ENCODE data around the gene KLHL22.

KLHL22 gene

DNA sequence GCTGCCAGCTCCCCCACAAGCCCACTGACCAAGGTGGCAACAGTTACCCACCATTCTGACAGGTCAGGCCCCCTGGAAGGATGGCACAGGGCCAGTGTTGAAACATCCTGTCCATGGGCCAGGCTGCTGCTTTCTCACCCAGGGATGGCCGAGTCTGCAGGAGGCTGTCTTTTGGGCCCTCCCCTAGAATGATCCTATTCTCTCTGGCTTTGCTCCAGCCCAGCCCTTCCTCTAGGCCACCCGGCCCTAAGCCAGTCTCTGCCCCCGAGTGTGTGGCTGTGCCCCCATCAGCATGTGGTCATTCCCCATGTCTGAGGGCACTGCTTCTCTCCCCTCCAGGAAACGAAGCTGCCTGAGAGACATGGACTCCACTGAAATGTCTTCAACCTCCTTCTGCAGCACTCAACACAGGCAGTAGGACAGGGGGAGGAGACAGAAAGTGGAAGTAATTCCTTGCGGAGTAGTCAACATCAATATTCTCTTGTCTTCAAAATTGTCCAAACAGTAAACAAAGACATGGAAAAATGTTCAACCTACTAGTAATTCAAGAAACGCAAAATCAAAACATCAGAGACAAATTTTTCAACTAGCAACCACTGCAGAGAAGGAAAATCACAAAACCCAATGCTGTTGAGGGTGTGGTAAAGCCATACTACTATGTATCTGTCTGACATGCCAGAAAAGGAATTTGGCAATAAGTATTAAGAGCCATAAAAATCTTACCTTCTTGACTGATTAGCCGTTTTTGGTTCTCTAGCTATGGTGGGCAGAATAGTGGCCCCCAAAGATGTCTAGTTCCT lies 52.9 kb downstream of the KLHL22 start:
- DNase-seq, result no peak

DNA sequence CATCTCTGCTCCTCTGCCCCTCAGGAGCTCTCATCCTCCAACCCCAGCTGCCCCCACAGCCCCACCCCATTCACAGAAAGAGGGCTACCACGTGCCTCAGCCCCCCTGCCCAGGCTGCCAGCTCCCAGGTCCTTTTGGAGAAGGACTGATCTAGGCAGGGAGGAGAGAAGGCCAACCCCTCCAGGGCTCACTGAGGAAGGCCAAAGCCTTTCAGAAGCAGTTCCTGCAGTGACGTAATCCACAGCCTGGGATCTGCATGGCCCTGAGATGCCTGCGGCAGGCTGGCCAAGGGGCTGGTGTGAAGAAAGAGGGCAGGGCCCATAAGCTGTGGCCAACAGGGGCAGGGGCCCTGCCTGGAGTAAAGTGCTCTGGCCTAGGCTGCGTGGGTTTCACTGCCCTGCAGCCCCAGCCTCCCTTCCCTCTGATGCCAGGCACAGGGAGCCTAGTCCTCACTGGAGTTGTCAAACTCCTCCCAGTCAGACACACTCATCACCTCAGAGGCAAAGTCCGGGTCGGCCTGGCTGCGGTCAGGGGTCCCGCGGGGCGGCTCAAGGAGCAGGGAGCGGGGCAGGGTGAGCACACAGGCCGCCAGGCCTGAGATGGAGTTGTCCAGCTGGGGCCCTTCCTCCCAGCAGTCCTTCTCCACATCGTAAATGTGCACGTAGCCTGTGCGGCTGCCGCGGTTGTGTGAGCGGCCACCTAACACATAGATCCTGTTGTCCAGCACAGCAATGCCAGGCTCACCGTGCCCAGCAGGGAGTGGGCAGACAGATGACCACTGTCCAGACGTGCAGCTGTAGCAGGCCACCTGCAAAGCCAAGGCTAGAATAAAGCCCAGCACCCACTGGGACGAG lies 53.7 kb downstream of the KLHL22 start:
- no peak for DNase-seq

GRCh38 chr22:20440637-20441591 lies 54.7 kb downstream of the KLHL22 start:
- DNase-seq, result no peak

DNA sequence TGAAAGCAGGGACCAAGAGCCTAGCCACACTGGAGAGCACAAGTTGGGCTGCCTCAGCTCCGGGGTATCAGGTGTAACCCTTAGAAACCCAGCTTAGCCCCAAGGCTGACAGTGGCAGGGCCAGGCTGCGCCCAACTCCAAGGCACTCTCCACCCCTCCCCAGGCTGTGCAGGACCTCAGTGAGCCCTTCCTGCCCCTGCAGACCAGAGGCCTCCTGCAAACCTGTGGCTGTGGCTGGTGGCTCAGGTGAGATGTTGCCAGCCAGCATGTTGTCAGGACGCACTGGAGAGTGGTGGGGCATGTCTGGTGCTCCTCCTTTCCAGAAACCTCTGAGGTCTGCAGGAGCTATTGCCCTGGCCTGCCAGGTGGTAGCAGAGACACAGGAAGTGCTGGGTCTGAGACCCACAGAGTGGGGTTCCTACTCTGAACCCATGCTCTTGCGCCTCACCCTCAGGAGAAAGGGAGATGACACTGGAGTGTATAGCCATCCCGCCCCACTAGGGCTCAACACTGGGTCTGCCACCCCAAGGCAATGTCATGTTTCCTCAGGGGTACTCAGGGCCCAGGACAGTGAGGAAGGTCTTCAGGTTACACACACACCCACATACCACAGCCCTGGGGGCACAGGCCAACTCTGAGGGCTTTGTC lies 55.5 kb downstream of the KLHL22 start:
- DNase-seq, result no peak

GRCh38 chr22:20439556-20439927 lies 56.1 kb downstream of the KLHL22 start:
- DNase-seq, result no peak

- DNase-seq, result no peak
These were observed 56.7 kb downstream of the KLHL22 start for GRCh38 chr22:20438678-20439492.

DNA sequence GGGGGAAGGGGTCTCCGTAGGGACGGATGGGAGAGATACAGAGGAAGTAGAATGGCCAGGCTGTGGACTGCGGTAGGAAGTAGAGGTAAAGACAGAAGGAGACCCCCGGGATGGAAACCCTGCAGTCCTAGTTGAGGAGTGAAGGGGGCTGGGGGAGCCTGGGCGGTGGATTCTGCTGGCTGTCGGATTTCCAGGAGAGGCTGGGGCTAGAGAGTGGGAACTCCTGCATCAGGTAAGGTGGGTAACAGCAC lies 57.2 kb downstream of the KLHL22 start:
- no peak for DNase-seq

DNA sequence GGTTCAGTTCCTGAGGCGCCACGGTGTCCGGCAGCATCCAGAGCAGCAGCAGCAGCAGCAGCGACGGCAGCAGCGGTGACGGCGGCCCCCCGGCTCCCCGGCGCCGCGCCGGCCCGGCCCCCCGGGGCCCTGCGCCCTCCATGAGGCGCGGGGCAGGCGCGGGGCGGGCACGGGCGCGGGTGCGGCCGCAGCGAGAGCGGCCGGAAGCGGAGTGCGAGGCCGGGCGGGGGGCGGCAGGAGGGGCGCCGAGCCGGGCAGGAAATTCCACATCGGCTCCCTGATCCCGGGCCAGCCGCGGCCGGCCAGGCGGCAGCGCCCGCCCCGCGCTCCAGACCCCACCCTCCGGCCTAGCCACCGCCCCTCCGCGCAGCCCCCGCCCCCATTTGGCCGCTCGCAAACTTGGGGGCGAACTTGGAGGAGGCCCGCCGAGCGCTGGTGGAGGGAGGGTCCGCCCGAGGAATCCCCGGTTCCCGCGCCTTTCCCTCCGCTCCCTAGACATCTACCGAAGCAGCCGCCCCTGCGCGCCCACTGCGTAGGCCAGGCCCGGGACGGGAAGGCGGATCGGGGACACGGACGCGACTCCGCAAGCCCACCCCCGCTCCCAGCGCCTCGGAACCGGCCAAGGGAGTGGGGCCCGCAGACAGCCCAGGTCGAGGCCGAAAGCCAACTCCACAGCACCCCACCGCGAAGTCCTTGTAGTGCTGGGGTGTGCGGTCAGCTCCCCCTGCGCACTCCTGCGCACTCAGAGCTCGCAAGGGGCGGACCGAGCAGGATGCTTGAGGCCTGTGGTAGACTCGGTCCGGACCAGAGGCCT lies 57.8 kb downstream of the KLHL22 start, which contains the start of gene SCARF2:
Gene SCARF2, minus strand, starts transcription at position 213 of the 814 bp plus-strand sequence. Its CDS starts 71 bp downstream, at position 142.
- DNase-seq, result no peak

GRCh38 chr22:20436768-20437612 lies 58.6 kb downstream of the KLHL22 start:
- DNase-seq, result no peak

- DNase-seq, result no peak
These were observed 59.3 kb downstream of the KLHL22 start for GRCh38 chr22:20436307-20436767.

DNA sequence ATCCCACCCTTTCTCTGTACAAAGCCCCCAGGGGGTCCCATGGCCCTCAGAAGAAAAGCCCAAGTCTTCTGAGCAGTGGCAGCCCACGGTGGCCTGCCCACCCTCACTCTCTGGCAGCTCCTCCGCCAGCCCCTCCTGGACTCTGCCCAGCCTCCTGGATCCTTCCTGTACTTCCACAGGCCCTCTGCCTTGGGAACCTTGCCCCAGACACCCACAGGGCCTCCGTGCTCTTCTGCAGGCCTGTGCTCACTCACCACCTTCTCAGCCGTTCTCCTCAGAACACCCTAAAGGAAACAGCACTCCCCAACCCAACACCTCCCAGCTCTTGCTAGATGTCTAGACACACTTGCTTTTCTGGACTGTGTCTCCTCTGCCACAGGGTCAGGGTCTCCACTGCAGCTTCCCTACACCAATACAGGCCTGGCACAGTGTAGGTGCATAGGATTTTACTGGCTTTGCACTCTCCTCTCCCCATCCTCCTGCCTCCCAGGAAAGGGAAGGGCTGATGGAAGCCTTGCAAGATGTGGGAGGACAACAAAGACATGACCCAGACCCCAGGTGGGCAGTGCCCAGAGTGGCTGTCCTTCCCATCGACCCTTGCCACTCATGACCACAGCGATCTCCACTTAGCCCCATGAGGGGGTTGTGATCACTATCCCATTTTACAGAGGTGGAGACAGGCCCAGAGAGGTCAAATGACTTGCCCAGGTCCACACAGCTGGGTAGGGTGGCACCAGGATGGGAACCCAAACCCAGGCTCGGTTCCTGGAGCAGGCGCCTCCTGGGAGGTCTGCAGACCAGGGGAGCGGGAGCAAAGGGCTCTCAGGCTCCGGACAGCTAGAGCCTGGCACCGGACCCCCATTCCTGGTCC lies 59.9 kb downstream of the KLHL22 start:
- no peak for DNase-seq

GRCh38 chr22:20434773-20435172 lies 60.8 kb downstream of the KLHL22 start:
- DNase-seq, result no peak

GRCh38 chr22:20434264-20434751 lies 61.3 kb downstream of the KLHL22 start:
- no peak for DNase-seq

GRCh38 chr22:20433686-20434241 lies 61.8 kb downstream of the KLHL22 start:
- DNase-seq, result no peak

GRCh38 chr22:20433191-20433590 lies 62.4 kb downstream of the KLHL22 start:
- no peak for DNase-seq

- no peak for DNase-seq
These were observed 63.3 kb downstream of the KLHL22 start for GRCh38 chr22:20432244-20432686.

DNA sequence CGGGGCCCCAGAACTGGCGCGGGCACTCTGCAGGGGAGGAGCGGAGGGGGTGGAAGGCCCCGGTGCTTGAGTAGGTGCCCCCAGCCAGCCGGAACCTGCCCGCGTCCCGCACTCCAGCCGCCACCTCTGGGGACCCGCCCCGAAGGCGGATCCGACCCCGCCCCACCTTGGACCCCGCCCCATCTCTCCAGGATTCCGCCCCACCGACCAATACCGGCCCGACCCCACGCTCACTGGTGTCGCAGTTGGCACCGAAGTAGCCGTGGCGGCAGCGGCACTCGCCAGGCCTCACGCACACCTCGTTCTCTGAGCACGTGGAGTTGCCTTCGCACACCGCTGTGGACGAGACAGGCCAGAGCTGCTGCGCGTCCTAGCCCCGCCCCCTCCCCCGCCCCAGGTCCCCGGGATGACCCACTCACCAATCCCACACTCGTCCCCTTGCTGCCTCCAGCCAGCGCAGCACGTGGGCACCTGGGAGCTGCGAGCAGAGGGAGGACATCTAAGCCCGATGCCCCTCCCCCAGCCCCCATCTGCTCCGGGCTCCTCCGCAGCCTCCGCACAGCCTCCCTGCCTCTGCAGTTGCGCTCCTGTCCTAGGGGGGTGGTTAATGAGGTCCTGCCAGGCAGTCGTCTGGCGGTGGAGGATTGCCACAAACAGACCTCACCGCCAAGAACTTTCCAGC lies 63.9 kb downstream of the KLHL22 start:
- no peak for DNase-seq
